IgD-negative memory B cell (primary cell): Measurements from ENCODE around the gene UNK. TPM values are rescaled to one million over a fixed set of nuclear protein-coding genes. Genes with fewer than 3 reads are reported as not detected.

ENCODE experiments used
- H3K27ac Mint-ChIP-seq, 3 donors: one replicate each; pipeline ENCODE4 v1.8.0; 2020 to 2022; ENCODE audit warnings: mild to moderate bottlenecking in 3 of 3, mixed read lengths in 3 of 3, moderate library complexity in 1 of 3
- H3K27me3 Mint-ChIP-seq: one replicate; pipeline ENCODE4 v1.8.0; 2021; ENCODE audit warnings: mixed read lengths
- H3K36me3 Mint-ChIP-seq: one replicate; pipeline ENCODE4 v1.8.0; 2020; ENCODE audit warnings: mild to moderate bottlenecking, mixed read lengths
- H3K4me1 Mint-ChIP-seq, 3 donors: one replicate each; pipeline ENCODE4 v1.8.0; 2020 to 2022; ENCODE audit warnings: mixed read lengths in 3 of 3, mild to moderate bottlenecking in 1 of 3
- H3K4me3 Mint-ChIP-seq, 4 donors: one replicate each; pipeline ENCODE4 v1.8.0; 2020 to 2022; ENCODE audit warnings: mild to moderate bottlenecking in 4 of 4, mixed read lengths in 4 of 4, moderate library complexity in 3 of 4
- H3K9me3 Mint-ChIP-seq, 3 donors: one replicate each; pipeline ENCODE4 v1.8.0; 2020 to 2021; ENCODE audit warnings: mixed read lengths in 3 of 3, mild to moderate bottlenecking in 1 of 3
- polyA plus RNA-seq: library from polyadenylated mRNA; unstranded; fragments of 300-500 nt; fragmentation: Illumina TruSeq; gene quantifications from one replicate; pipeline ENCODE4 v1.2.3, GENCODE V29; 2021

Gene UNK, protein sequence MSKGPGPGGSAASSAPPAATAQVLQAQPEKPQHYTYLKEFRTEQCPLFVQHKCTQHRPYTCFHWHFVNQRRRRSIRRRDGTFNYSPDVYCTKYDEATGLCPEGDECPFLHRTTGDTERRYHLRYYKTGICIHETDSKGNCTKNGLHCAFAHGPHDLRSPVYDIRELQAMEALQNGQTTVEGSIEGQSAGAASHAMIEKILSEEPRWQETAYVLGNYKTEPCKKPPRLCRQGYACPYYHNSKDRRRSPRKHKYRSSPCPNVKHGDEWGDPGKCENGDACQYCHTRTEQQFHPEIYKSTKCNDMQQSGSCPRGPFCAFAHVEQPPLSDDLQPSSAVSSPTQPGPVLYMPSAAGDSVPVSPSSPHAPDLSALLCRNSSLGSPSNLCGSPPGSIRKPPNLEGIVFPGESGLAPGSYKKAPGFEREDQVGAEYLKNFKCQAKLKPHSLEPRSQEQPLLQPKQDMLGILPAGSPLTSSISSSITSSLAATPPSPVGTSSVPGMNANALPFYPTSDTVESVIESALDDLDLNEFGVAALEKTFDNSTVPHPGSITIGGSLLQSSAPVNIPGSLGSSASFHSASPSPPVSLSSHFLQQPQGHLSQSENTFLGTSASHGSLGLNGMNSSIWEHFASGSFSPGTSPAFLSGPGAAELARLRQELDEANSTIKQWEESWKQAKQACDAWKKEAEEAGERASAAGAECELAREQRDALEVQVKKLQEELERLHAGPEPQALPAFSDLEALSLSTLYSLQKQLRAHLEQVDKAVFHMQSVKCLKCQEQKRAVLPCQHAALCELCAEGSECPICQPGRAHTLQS
- polyA plus RNA-seq: 28.6 TPM

DNA sequence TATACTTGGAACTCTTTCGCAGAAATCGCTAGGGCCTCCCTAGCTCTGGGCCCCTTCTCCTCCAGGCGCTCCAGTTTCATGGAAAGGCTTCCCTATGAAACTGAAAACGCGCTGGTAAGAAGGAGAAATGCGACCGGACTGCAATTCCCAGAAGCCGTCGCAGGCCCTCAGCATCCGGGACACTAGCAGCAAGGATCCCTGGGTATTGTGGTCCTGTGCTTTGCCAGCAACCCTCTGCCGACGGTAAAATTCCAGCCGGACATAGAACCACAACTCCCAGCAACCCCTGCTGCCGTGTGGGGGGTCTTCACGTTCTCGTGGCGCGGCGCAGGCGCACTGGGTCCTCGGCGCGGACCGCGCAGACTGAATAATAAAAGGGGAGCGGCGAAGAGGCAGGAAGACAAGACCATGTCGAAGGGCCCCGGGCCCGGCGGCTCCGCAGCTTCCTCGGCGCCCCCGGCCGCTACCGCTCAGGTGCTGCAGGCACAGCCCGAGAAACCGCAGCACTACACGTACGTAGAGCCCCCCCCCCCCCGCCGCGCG, at the start of gene UNK:
TSS of gene UNK (plus strand) at position 334 of the 543 bp plus-strand sequence. CDS start at position 409, 75 bp downstream.
- Mint-ChIP-seq H3K27ac (peak within 1 kb of the TSS; percentile 98 to 100 (median 99)), H3K9me3 (peaks cover 0 to 4% (median 3%) of the 10 kb centered on the region in 3 donors), H3K4me1 (peaks cover 33 to 39% (median 34%) of the 10 kb centered on the region in 3 donors), H3K36me3 (peaks cover 4% of the 10 kb centered on the region), H3K4me3 (peak within 1 kb of the TSS; percentile 85 to 97 (median 95)), H3K27me3 (peaks cover 1% of the 10 kb centered on the region)

DNA sequence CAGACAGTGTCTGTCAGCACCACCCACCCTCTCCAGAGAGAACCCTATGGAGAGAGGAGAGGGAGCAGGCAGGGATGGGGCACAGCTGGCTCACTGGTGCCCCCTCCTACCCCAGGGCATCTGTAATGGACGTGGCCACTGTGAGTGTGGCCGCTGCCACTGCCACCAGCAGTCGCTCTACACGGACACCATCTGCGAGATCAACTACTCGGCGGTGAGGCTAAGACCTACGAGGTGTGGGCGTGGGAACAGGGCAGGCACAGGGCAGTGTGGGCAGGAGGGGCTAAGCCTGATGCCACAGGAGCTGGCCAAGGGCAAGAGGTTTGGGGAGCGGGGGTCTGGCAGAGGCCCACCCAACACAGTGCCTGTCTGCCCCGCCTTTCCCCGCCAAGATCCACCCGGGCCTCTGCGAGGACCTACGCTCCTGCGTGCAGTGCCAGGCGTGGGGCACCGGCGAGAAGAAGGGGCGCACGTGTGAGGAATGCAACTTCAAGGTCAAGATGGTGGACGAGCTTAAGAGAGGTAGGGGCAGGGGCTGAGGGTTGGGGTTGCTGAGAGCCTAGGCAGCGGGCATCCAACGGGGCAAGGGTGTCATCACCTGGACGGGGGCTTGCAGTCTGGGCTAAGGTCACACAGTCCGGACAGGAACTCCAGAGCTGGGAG, 48.3 kb upstream of the UNK start:
- H3K9me3 Mint-ChIP-seq: no peaks in the 10 kb centered on the region
- no peak overlapping the region for H3K27ac Mint-ChIP-seq
- H3K4me1 Mint-ChIP-seq: peaks cover 7 to 16% (median 8%) of the 10 kb centered on the region in 3 donors
- H3K36me3 Mint-ChIP-seq: no peaks in the 10 kb centered on the region
- peaks cover 2% of the 10 kb centered on the region for H3K27me3 Mint-ChIP-seq
- H3K4me3 Mint-ChIP-seq: no peak overlapping the region

DNA sequence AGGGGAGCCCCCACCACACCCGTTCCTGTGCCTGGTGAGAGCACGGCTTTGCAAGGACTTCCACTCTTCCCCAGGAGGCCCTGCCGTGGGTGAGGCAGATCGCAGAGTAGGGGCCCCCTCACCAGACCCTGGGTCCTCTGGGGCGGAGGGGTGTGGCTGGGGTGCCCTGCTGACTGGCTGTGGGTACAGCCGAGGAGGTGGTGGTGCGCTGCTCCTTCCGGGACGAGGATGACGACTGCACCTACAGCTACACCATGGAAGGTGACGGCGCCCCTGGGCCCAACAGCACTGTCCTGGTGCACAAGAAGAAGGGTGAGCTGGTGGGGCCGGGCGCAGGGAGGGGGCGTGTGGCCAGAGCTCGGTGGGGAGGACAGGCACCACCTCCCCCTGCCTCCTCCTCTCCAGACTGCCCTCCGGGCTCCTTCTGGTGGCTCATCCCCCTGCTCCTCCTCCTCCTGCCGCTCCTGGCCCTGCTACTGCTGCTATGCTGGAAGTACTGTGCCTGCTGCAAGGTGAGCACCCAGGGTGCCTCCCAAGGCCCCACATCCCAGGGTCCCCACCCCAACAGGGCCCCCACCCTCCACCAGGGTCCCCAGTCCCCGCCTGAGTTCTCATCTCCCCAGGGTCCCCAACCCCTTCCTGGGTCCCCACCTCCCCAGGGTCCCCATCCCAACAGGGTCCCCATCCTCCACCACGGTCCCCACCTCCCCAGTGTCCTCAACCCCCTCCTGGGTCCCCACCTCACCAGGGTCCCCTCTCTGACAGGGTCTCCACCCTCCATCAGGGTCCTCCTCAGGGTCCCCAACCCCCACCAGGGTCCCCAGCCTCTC, 47.3 kb upstream of the UNK start:
- Mint-ChIP-seq H3K4me3 (no peak overlapping the region), H3K9me3 (no peaks in the 10 kb centered on the region), H3K4me1 (peaks cover 7 to 15% (median 8%) of the 10 kb centered on the region in 3 donors), H3K27ac (no peak overlapping the region), H3K27me3 (peaks cover 2% of the 10 kb centered on the region), H3K36me3 (no peaks in the 10 kb centered on the region)

DNA sequence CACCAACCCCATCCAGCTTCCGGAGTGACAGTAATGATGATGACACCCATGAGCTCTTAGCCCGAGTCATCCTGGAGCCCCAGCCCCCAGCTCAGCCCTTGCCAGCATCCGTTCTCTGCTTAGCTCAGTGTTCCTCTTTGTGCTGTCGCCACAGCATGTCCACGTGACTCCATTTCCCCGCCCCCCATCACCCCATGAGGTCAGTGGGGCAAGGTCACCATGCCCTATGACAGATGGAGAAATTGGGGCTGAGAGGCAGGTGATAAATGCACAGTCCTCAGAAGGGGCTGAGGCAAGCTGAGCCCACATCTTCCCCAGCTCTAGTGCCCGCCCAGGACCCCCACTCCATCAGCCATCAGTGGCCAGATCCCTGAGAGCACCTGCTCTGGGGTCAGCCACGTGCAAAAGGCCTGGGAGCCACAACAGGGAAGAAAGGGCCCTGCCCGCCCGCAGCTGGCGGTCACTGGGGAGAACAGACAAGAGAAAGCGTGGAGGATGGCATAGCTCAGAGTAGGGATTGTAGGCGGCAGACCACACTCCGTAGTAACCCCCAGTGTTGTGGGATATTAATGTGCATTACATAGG, 46.3 kb upstream of the UNK start:
- H3K4me1 Mint-ChIP-seq: peaks cover 7 to 15% (median 8%) of the 10 kb centered on the region in 3 donors
- peak overlapping the region in 1 of 3 donors; percentile 86 for H3K27ac Mint-ChIP-seq
- no peaks in the 10 kb centered on the region for H3K9me3 Mint-ChIP-seq

DNA sequence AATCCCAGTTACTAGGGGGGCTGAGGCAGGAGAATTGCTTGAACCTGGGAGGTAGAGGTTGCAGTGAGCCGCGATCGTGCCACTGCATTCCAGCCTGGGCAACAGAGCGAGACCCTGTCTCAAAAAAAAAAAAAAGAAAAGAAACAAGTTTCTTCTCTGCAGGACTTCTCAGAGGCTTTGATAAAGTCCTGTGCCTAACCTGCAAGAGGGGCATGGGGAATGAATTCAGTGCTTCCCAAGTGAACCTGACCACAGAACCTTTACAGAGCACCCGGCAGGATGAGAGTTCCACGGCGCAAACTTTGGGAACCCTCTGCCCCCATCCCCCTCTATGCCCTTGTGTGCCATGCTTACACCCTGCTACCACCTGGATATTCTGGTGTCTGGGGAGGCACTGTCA, 45.4 kb upstream of the UNK start:
- H3K36me3 Mint-ChIP-seq: no peaks in the 10 kb centered on the region
- H3K27ac Mint-ChIP-seq: no peak overlapping the region
- H3K4me3 Mint-ChIP-seq: no peak overlapping the region
- peaks cover 2% of the 10 kb centered on the region for H3K27me3 Mint-ChIP-seq
- H3K9me3 Mint-ChIP-seq: no peaks in the 10 kb centered on the region
- peaks cover 6 to 15% (median 8%) of the 10 kb centered on the region in 3 donors for H3K4me1 Mint-ChIP-seq

More for the DNA sequence above, 46.3 kb upstream of the UNK start:
- Mint-ChIP-seq H3K4me3 (no peak overlapping the region), H3K27me3 (peaks cover 2% of the 10 kb centered on the region), H3K36me3 (no peaks in the 10 kb centered on the region)

DNA sequence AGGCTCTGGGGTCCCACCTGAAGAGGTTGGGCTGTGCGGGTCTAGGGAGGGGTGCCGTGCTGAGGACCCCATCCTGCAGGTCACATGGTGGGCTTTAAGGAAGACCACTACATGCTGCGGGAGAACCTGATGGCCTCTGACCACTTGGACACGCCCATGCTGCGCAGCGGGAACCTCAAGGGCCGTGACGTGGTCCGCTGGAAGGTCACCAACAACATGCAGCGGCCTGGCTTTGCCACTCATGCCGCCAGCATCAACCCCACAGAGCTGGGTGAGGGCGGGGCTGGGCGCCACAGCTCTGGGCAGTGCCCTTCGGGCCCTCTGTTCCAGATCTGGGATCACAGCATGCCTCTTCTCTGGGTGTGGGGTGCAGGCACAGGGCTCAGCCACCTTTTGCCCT, 44.8 kb upstream of the UNK start:
- no peaks in the 10 kb centered on the region for H3K9me3 Mint-ChIP-seq
- no peaks in the 10 kb centered on the region for H3K36me3 Mint-ChIP-seq
- peaks cover 2% of the 10 kb centered on the region for H3K27me3 Mint-ChIP-seq
- peak overlapping the region in 1 of 4 donors; percentile 17 for H3K4me3 Mint-ChIP-seq
- H3K4me1 Mint-ChIP-seq: peaks cover under 1 to 9% (median 2%) of the 10 kb centered on the region in 3 donors
- no peak overlapping the region for H3K27ac Mint-ChIP-seq

DNA sequence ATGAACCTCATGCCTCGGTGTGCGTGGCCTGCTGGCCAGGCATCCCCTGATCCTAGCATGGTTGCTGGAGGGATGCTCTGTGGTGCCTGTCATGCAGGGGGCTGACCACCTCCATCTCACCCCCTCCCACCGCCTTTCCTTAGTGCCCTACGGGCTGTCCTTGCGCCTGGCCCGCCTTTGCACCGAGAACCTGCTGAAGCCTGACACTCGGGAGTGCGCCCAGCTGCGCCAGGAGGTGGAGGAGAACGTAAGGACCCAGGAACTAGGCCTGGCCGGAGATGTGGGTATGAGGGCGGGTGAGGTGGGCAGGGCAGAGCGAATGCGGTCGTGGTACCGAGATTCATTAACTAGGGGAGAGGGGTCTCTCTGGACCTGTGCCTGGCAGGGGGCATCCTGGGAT, 44.4 kb upstream of the UNK start:
- H3K27ac Mint-ChIP-seq: no peak overlapping the region
- H3K36me3 Mint-ChIP-seq: no peaks in the 10 kb centered on the region
- H3K4me1 Mint-ChIP-seq: peaks cover 0 to 8% (median 2%) of the 10 kb centered on the region in 3 donors
- H3K27me3 Mint-ChIP-seq: peaks cover 2% of the 10 kb centered on the region
- no peaks in the 10 kb centered on the region for H3K9me3 Mint-ChIP-seq
- H3K4me3 Mint-ChIP-seq: peak overlapping the region in 1 of 4 donors; percentile 72

DNA sequence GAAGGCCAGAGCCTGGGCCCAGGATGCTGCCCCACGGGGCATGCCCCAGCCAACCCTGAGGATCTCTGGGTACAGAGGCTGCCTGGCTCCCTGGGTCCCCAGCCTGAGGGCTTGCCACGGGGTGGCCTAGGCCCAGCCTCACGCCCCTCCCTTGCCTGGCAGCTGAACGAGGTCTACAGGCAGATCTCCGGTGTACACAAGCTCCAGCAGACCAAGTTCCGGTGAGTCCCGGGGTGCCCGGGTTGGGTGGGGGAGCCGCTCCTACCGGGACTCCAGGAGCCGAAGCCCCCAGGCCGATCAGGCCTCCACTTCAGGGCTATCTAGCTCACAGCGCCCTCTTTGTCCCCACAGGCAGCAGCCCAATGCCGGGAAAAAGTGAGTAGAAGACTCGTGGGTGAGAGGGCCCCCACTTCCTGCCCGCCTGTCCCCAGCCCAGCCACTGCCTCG, 44.0 kb upstream of the UNK start:
- Mint-ChIP-seq H3K27ac (no peak overlapping the region), H3K4me3 (no peak overlapping the region)

DNA sequence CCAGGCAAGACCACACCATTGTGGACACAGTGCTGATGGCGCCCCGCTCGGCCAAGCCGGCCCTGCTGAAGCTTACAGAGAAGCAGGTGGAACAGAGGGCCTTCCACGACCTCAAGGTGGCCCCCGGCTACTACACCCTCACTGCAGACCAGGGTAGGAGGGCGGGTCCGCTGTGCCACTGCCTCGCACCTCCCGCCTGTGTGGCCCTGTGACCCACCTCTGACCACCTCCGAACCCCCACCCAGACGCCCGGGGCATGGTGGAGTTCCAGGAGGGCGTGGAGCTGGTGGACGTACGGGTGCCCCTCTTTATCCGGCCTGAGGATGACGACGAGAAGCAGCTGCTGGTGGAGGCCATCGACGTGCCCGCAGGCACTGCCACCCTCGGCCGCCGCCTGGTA, 42.3 kb upstream of the UNK start:
- H3K9me3 Mint-ChIP-seq: no peaks in the 10 kb centered on the region
- peaks cover 0 to 4% (median 0%) of the 10 kb centered on the region in 3 donors for H3K4me1 Mint-ChIP-seq
- no peak overlapping the region for H3K27ac Mint-ChIP-seq
- no peaks in the 10 kb centered on the region for H3K27me3 Mint-ChIP-seq
- no peaks in the 10 kb centered on the region for H3K36me3 Mint-ChIP-seq
- H3K4me3 Mint-ChIP-seq: no peak overlapping the region

More for the DNA sequence above, 44.0 kb upstream of the UNK start:
- H3K36me3 Mint-ChIP-seq: no peaks in the 10 kb centered on the region
- H3K9me3 Mint-ChIP-seq: no peaks in the 10 kb centered on the region
- peaks cover 0 to 8% (median under 1%) of the 10 kb centered on the region in 3 donors for H3K4me1 Mint-ChIP-seq
- H3K27me3 Mint-ChIP-seq: peaks cover 2% of the 10 kb centered on the region

DNA sequence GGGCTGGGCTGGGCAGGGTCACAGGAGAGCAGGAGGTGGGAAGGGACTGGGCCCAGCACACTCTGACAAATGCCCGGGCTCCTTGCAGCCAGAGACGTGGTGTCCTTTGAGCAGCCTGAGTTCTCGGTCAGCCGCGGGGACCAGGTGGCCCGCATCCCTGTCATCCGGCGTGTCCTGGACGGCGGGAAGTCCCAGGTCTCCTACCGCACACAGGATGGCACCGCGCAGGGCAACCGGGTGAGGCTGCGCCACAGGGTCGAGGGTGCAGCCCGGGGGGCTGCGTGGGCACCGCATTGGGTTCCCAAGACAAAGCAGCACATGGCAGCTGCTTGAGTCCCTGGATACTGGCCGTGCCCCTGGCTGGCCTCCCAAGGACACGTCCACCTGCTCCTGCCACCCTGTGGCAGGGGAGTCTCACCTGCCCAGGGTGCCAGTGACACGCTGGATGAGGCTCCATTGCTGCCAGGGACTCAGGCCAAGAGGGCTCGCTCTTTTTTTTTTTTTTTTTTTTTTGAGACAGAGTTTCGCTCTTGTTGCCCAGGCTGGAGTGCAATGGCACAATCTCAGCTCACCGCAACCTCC, 40.9 kb upstream of the UNK start:
- peaks cover 3 to 6% (median 3%) of the 10 kb centered on the region in 3 donors for H3K4me1 Mint-ChIP-seq
- no peak overlapping the region for H3K4me3 Mint-ChIP-seq
- H3K27ac Mint-ChIP-seq: no peak overlapping the region
- H3K36me3 Mint-ChIP-seq: no peaks in the 10 kb centered on the region
- H3K9me3 Mint-ChIP-seq: no peaks in the 10 kb centered on the region
- H3K27me3 Mint-ChIP-seq: no peaks in the 10 kb centered on the region

DNA sequence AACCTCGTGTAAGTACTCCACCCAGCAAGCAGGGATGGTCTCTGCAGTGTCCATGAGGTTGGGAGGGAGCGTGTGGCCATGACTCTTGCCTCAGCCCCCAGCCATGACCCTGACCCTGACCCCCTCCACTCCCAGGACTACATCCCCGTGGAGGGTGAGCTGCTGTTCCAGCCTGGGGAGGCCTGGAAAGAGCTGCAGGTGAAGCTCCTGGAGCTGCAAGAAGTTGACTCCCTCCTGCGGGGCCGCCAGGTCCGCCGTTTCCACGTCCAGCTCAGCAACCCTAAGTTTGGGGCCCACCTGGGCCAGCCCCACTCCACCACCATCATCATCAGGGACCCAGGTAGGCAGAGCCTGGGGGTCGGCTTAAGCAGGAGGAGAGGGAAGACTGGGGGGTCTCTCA, 35.9 kb upstream of the UNK start:
- H3K27ac Mint-ChIP-seq: no peak overlapping the region
- H3K27me3 Mint-ChIP-seq: no peaks in the 10 kb centered on the region
- H3K4me3 Mint-ChIP-seq: no peak overlapping the region

DNA sequence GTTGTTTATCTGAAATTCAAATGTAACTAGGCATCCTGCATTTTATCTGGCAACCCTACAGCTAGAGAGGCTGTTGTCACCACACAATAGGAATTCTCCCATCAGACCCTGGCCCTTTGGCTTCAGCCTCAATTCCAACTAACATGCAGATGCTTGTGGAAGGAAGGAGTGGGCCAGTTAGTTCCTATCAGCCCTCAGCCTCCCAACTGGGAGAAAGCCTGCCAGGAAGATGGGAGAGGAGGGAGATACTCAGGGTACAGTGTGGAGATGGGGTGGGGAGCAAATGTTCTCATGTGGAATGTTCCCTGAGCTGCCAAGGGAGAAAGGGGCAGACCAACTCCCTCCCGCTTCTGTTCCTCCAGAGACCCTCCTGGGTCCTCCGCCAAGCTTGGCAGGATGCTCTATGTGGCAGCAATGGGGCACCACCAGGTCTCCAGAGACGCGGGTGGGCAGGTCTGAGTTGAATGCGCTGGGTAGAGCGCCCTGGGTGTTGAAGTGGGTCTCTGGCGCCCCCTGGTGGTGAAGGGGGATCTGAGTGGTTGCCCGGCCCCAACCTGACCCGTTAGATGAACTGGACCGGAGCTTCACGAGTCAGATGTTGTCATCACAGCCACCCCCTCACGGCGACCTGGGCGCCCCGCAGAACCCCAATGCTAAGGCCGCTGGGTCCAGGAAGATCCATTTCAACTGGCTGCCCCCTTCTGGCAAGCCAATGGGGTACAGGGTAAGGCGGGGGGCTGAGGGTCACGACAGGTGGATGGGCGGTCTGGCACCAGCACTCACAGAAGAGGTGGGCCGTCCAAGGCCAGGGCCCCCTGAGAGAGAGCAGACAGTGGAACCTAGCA, 34.8 kb upstream of the UNK start:
- H3K9me3 Mint-ChIP-seq: no peaks in the 10 kb centered on the region
- H3K27me3 Mint-ChIP-seq: no peaks in the 10 kb centered on the region
- H3K36me3 Mint-ChIP-seq: no peaks in the 10 kb centered on the region
- H3K4me3 Mint-ChIP-seq: peak overlapping the region; percentile 11 to 38 (median 18)
- H3K4me1 Mint-ChIP-seq: peaks cover 13 to 15% (median 15%) of the 10 kb centered on the region in 3 donors
- H3K27ac Mint-ChIP-seq: peak overlapping the region in 1 of 3 donors; percentile 22

More for the DNA sequence above, 35.9 kb upstream of the UNK start:
- Mint-ChIP-seq H3K36me3 (no peaks in the 10 kb centered on the region), H3K4me1 (peaks cover 10 to 15% (median 12%) of the 10 kb centered on the region in 3 donors), H3K9me3 (no peaks in the 10 kb centered on the region)
